Panc1 (cell line): ENCODE results near the gene GRIK3. TPM values are rescaled to one million over a fixed set of nuclear protein-coding genes. Genes with fewer than 3 reads are reported as not detected.

Source experiments
- ATAC-seq: fragments of 200-7000 bp; cut with Tn5 transposase; 2 replicates; pipeline ENCODE4 v1.9.1; 2020; ENCODE audit warnings: mild to moderate bottlenecking, moderate library complexity
- BruUV-seq: library from RNA; stranded (reverse); fragments of 400-500 nt; replicated peaks from 2 replicates; lab custom pipeline; 2021; lab: Mats Ljungman, UMichigan
- CTCF ChIA-PET: fragments of 300-600 bp; sonication (Branson Sonifier 250); formaldehyde crosslinking; loops from one replicate; lab custom pipeline; 2022; ENCODE audit warnings: antibody characterized with exemption; lab: Charles Lee
- POLR2A ChIA-PET: fragments of 300-600 bp; sonication (Branson Sonifier 250); formaldehyde crosslinking; loops from one replicate; lab custom pipeline; 2022; ENCODE audit warnings: antibody characterized with exemption; lab: Charles Lee
- DNase-seq: peaks from one replicate; pipeline ENCODE4 v3.0.0-alpha.2; 2010; ENCODE audit warnings: low read depth, low spot score
- H3K27ac ChIP-seq: 2 replicates; pipeline ENCODE4 v1.5.1; 2011; ENCODE audit warnings: mild to moderate bottlenecking, low read length, inconsistent platforms
- H3K27me3 ChIP-seq: fragments of 200-500 bp; sonication (Bioruptor generic); 2 replicates; pipeline ENCODE4 v1.6.0; 2014; ENCODE audit warnings: low read length, inconsistent platforms; ENCODE audit not compliant: control insufficient read depth, insufficient read depth
- H3K36me3 ChIP-seq: fragments of 200-500 bp; sonication (Bioruptor generic); 2 replicates; pipeline ENCODE4 v1.5.1; 2014; ENCODE audit warnings: inconsistent platforms, mild to moderate bottlenecking, low read length, moderate library complexity; ENCODE audit not compliant: control insufficient read depth, insufficient read depth
- H3K4me1 ChIP-seq: 2 replicates; pipeline ENCODE4 v1.5.1; 2011; ENCODE audit warnings: inconsistent platforms, mild to moderate bottlenecking, low read length, moderate library complexity; ENCODE audit not compliant: control insufficient read depth, insufficient read depth
- H3K4me3 ChIP-seq, 2 experiments: 2 replicates each; pipeline ENCODE4 v1.5.1; 2011 to 2012; ENCODE audit warnings: low read depth in 2 of 2, low read length in 2 of 2, mild to moderate bottlenecking in 2 of 2, inconsistent platforms in 1 of 2, moderate library complexity in 1 of 2
- H3K9me3 ChIP-seq: fragments of 200-500 bp; sonication (Bioruptor generic); 2 replicates; pipeline ENCODE4 v1.5.1; 2014; ENCODE audit warnings: low read depth, mild to moderate bottlenecking, inconsistent platforms, low read length, moderate library complexity; ENCODE audit not compliant: control insufficient read depth, insufficient read depth
- CTCF ChIP-seq: fragments of 450-650 bp; IDR thresholded peaks from 2 replicates; pipeline ENCODE4 v1.5.1; 2017; ENCODE audit warnings: mild to moderate bottlenecking
- POLR2AphosphoS5 ChIP-seq: IDR thresholded peaks from 2 replicates; pipeline ENCODE4 v1.6.1; 2012; ENCODE audit warnings: mild to moderate bottlenecking, low read depth, low read length, moderate library complexity
- REST ChIP-seq, 2 experiments: IDR thresholded peaks; 2 replicates each; pipeline ENCODE4 v1.6.1; 2011 to 2012; ENCODE audit warnings: low read depth in 2 of 2, control low read depth in 1 of 2, low read length in 1 of 2, mild to moderate bottlenecking in 1 of 2, moderate library complexity in 1 of 2; ENCODE audit not compliant: insufficient read depth in 1 of 2
- SIN3A ChIP-seq: IDR thresholded peaks from 2 replicates; pipeline ENCODE4 v1.6.1; 2012; ENCODE audit warnings: low read depth, mild to moderate bottlenecking, low read length, moderate library complexity, borderline replicate concordance; ENCODE audit not compliant: insufficient read depth
- TCF7L2 ChIP-seq: IDR thresholded peaks from 2 replicates; pipeline ENCODE4 v1.6.1; 2011; ENCODE audit warnings: mild to moderate bottlenecking, low read depth, low read length, inconsistent platforms
- in situ Hi-C: cut with HindIII; loops from 2 replicates; pipeline ENCODE4 v1.10.0; 2016; ENCODE audit warnings: low sequenced_read_pairs, low pct_unique_long_range_greater_than_20kb
- intact Hi-C: fragments of 100-400 bp; cut with micrococcal nuclease; formaldehyde crosslinking; loops from one replicate; pipeline ENCODE4 v1.10.0; 2022; ENCODE audit not compliant: unreplicated experiment
- total RNA-seq: library from RNA; stranded (reverse); gene quantifications from one replicate; pipeline ENCODE4 v1.2.1, GENCODE V29; 2021; ENCODE audit not compliant: unreplicated experiment

GRIK3 gene
- total RNA-seq, 1 experiment from 2014 or later: not detected

- no peaks in the 10 kb centered on the region for H3K4me1 ChIP-seq
- ChIA-PET POLR2A (no interaction called here), CTCF (no interaction called here)
- no peak for TF ChIP-seq CTCF
- H3K9me3 ChIP-seq: no peaks in the 10 kb centered on the region
- H3K36me3 ChIP-seq: no peaks in the 10 kb centered on the region
- in situ Hi-C loops (no loop called here), intact Hi-C loops (loop anchor here (10.0 kb wide), 1 partner anchor 1967 kb away; no protein-coding TSS in a partner anchor)
- no peak overlapping the region for H3K27ac ChIP-seq
- no peak overlapping the region for H3K4me3 ChIP-seq
- BruUV-seq: no TSS peak
- peaks cover 2% of the 10 kb centered on the region; the same call in 1 of the 2 replicates for H3K27me3 ChIP-seq
- no peak for DNase-seq
- ATAC-seq: no peak
These were observed 262.5 kb downstream of the GRIK3 start for GRCh38 chr1:36771660-36772284.

- Histone ChIP-seq H3K27me3 (peaks cover 2% of the 10 kb centered on the region; the same call in 1 of the 2 replicates), H3K4me3 (no peak overlapping the region), H3K4me1 (no peaks in the 10 kb centered on the region), H3K36me3 (no peaks in the 10 kb centered on the region), H3K27ac (no peak overlapping the region), H3K9me3 (no peaks in the 10 kb centered on the region)
- intact Hi-C loops (loop anchor here (10.0 kb wide), 1 partner anchor 1966 kb away; no protein-coding TSS in a partner anchor), in situ Hi-C loops (no loop called here)
- ATAC-seq (no peak), DNase-seq (no peak)
- POLR2A ChIA-PET: no interaction called here
- CTCF ChIA-PET: no interaction called here
- TF ChIP-seq CTCF (no peak), REST (IDR thresholded peaks at IDR 0.05; ENCODE audit: insufficient read depth in 1 of 2, low read depth in 2 of 2, low read length in 1 of 2) (no peak), TCF7L2 (no peak), SIN3A (no peak), POLR2AphosphoS5 (no peak)
- BruUV-seq: no TSS peak
These were observed 263.1 kb downstream of the GRIK3 start for GRCh38 chr1:36771240-36771639.
